GM12878 (cell line): Measurements from ENCODE around the gene PARP8. TPM values are rescaled to one million over a fixed set of nuclear protein-coding genes. Genes with fewer than 3 reads are reported as not detected.

ENCODE experiments used
- ATAC-seq: fragments of 200-7000 bp; cut with Tn5 transposase; 3 replicates; pipeline ENCODE4 v1.9.1; 2020; ENCODE audit warnings: mild to moderate bottlenecking, moderate library complexity
- BruUV-seq: library from RNA; stranded (reverse); fragments of 400-500 nt; replicated peaks from 2 replicates; lab custom pipeline; 2021; lab: Mats Ljungman, UMichigan
- CTCF ChIA-PET: fragments of 300-600 bp; sonication (Branson Sonifier 250); formaldehyde crosslinking; extraction: SDS; loops from one replicate; lab custom pipeline; 2021; ENCODE audit warnings: inconsistent platforms; lab: Yijun Ruan, JAX
- POLR2A ChIA-PET: fragments of 350-600 bp; formaldehyde crosslinking; extraction: SDS; loops from one replicate; lab custom pipeline; 2021; ENCODE audit warnings: inconsistent platforms; lab: Charles Lee
- RAD21 ChIA-PET: fragments of 300-600 bp; sonication (Branson Sonifier 250); formaldehyde crosslinking; loops from one replicate; lab custom pipeline; 2023; ENCODE audit warnings: antibody characterized with exemption; ENCODE audit not compliant: unreplicated experiment; lab: Charles Lee
- SMC1A ChIA-PET: fragments of 300-600 bp; sonication (Branson Sonifier 250); formaldehyde crosslinking; loops from one replicate; lab custom pipeline; 2023; ENCODE audit not compliant: unreplicated experiment, uncharacterized antibody; lab: Charles Lee
- DNase-seq: peaks from one replicate; pipeline ENCODE4 v3.0.0-alpha.2; 2011; ENCODE audit warnings: low read depth, low spot score
- FAIRE-seq: peaks from 3 replicates; lab custom pipeline; 2011; peaks lifted over from hg19 to GRCh38; lab: Jason Lieb, UNC
- H2AFZ ChIP-seq: 2 replicates; pipeline ENCODE4 v1.6.0; 2011; ENCODE audit warnings: low read depth, low read length, control low read depth; ENCODE audit not compliant: control insufficient read depth
- H3K27ac ChIP-seq: 2 replicates; pipeline ENCODE4 v1.5.1; 2011; ENCODE audit warnings: control low read depth; ENCODE audit not compliant: control insufficient read depth, insufficient read depth
- H3K27me3 ChIP-seq, 2 experiments: replicated peaks in 1 of 2; 2 replicates each; pipeline versions ENCODE4 v1.6.0 to v1.6.1; 2011; ENCODE audit warnings: low read length in 1 of 2; ENCODE audit not compliant: control insufficient read depth in 2 of 2, insufficient read depth in 2 of 2
- H3K36me3 ChIP-seq, 2 experiments: 2 replicates each; pipeline ENCODE4 v1.5.1; 2011; ENCODE audit warnings: low read length in 1 of 2; ENCODE audit not compliant: control insufficient read depth in 2 of 2, insufficient read depth in 2 of 2
- H3K4me1 ChIP-seq: 2 replicates; pipeline ENCODE4 v1.6.1; 2011; ENCODE audit warnings: mild to moderate bottlenecking, low read length, moderate library complexity, mixed read lengths; ENCODE audit not compliant: control insufficient read depth, insufficient read depth
- H3K4me2 ChIP-seq: 2 replicates; pipeline ENCODE4 v1.6.0; 2011; ENCODE audit warnings: control low read depth; ENCODE audit not compliant: control insufficient read depth, insufficient read depth
- H3K4me3 ChIP-seq: fragments of 200-600 bp; sonication (generic); 2 replicates; pipeline ENCODE4 v1.5.1; 2016
- H3K79me2 ChIP-seq: 2 replicates; pipeline ENCODE4 v1.6.0; 2011; ENCODE audit warnings: low read length; ENCODE audit not compliant: control insufficient read depth, insufficient read depth
- H3K9ac ChIP-seq: 2 replicates; pipeline ENCODE4 v1.8.0; 2011; ENCODE audit warnings: low read length, control low read depth, mixed read lengths; ENCODE audit not compliant: control insufficient read depth, insufficient read depth
- H3K9me3 ChIP-seq: replicated peaks from 3 replicates; pipeline ENCODE4 v1.5.1; 2011; ENCODE audit warnings: mild to moderate bottlenecking, low read length; ENCODE audit not compliant: control insufficient read depth, insufficient read depth
- H4K20me1 ChIP-seq: 2 replicates; pipeline ENCODE4 v1.6.0; 2011; ENCODE audit not compliant: control insufficient read depth, insufficient read depth
- ATF7 ChIP-seq: fragments of 450-650 bp; IDR thresholded peaks from 2 replicates; pipeline ENCODE4 v1.6.1; 2016; ENCODE audit warnings: low read depth, mild to moderate bottlenecking
- BCL3 ChIP-seq: IDR thresholded peaks from 2 replicates; pipeline ENCODE4 v1.6.1; 2011; ENCODE audit warnings: borderline replicate concordance, low read depth, mild to moderate bottlenecking, moderate library complexity, low read length; ENCODE audit not compliant: insufficient read depth, poor library complexity, severe bottlenecking
- CREB1 ChIP-seq: IDR thresholded peaks from 2 replicates; pipeline ENCODE4 v1.6.1; 2012; ENCODE audit warnings: low read depth, mild to moderate bottlenecking, inconsistent platforms
- EED ChIP-seq: sonication (generic); IDR thresholded peaks from 2 replicates; pipeline ENCODE4 v1.6.1; 2016; ENCODE audit warnings: antibody characterized with exemption, low read depth
- EGR1 ChIP-seq, 2 experiments: IDR thresholded peaks; 1 replicate in 1 of 2; 2 replicates in 1 of 2; pipeline ENCODE4 v1.6.1; 2011 to 2012; ENCODE audit warnings: low read depth in 2 of 2, low read length in 2 of 2, borderline replicate concordance in 1 of 2, mild to moderate bottlenecking in 1 of 2, moderate library complexity in 1 of 2
- KAT2A ChIP-seq: conservative IDR thresholded peaks from 2 replicates; pipeline ENCODE4 v1.6.1; 2011; ENCODE audit warnings: low read depth, low read length; ENCODE audit not compliant: control insufficient read depth
- KLF5 ChIP-seq: fragments of 450-650 bp; IDR thresholded peaks from 2 replicates; pipeline ENCODE4 v1.6.1; 2014; ENCODE audit warnings: mild to moderate bottlenecking; ENCODE audit not compliant: partially characterized antibody
- MYB ChIP-seq: fragments of 150-350 bp; IDR thresholded peaks from 2 replicates; pipeline ENCODE4 v1.6.1; 2014; ENCODE audit warnings: mild to moderate bottlenecking, low read depth, low read length, borderline replicate concordance
- MYC ChIP-seq: IDR thresholded peaks from 2 replicates; pipeline ENCODE4 v1.6.1; 2011; ENCODE audit warnings: mild to moderate bottlenecking, low read length, moderate library complexity, inconsistent platforms; ENCODE audit not compliant: insufficient read depth, insufficient replicate concordance, insufficient read length, severe bottlenecking
- NFIC ChIP-seq: IDR thresholded peaks from 2 replicates; pipeline ENCODE4 v1.6.1; 2012; ENCODE audit warnings: low read depth, mild to moderate bottlenecking, inconsistent platforms, low read length, moderate library complexity
- NFYB ChIP-seq: IDR thresholded peaks from 2 replicates; pipeline ENCODE4 v1.6.1; 2011; ENCODE audit warnings: low read depth, mild to moderate bottlenecking, low read length, improper control_type of control experiment, moderate library complexity; ENCODE audit not compliant: insufficient read depth
- NR2C2 ChIP-seq: IDR thresholded peaks from 2 replicates; pipeline ENCODE4 v1.6.1; 2011; ENCODE audit warnings: borderline replicate concordance, low read depth; ENCODE audit not compliant: control insufficient read depth, insufficient read length
- PML ChIP-seq: IDR thresholded peaks from 2 replicates; pipeline ENCODE4 v1.6.1; 2012; ENCODE audit warnings: low read length, inconsistent platforms
- POLR2A ChIP-seq: IDR thresholded peaks from 2 replicates; pipeline ENCODE4 v1.6.1; 2011; ENCODE audit warnings: low read depth, mild to moderate bottlenecking, low read length
- POLR2AphosphoS2 ChIP-seq: IDR thresholded peaks from 2 replicates; pipeline ENCODE4 v1.6.1; 2011; ENCODE audit warnings: low read depth, mild to moderate bottlenecking, low read length, improper control_type of control experiment, moderate library complexity
- RB1 ChIP-seq: fragments of 450-650 bp; formaldehyde crosslinking; IDR thresholded peaks from 2 replicates; pipeline ENCODE4 v1.6.1; 2017; ENCODE audit warnings: mild to moderate bottlenecking, borderline replicate concordance
- SIX5 ChIP-seq: IDR thresholded peaks from 2 replicates; pipeline ENCODE4 v1.6.1; 2011; ENCODE audit warnings: mild to moderate bottlenecking, low read depth, low read length, moderate library complexity; ENCODE audit not compliant: severe bottlenecking
- SUZ12 ChIP-seq: fragments of 200-600 bp; sonication (generic); IDR thresholded peaks from one replicate; pipeline ENCODE4 v1.6.1; 2018; ENCODE audit warnings: antibody characterized with exemption, mild to moderate bottlenecking; ENCODE audit not compliant: unreplicated experiment
- USF2 ChIP-seq: IDR thresholded peaks from 2 replicates; pipeline ENCODE4 v1.6.1; 2011; ENCODE audit warnings: low read depth, low read length, improper control_type of control experiment, borderline replicate concordance
- YBX1 ChIP-seq: fragments of 450-650 bp; IDR thresholded peaks from 2 replicates; pipeline ENCODE4 v1.6.1; 2016; ENCODE audit warnings: antibody characterized with exemption
- WGBS: methylation state at CpG from one replicate; pipeline ENCODE4 v1.1.6; 2016; ENCODE audit warnings: low lambda C conversion rate; ENCODE audit not compliant: insufficient replicate concordance, insufficient coverage; ENCODE audit errors: missing lambda C conversion rate; 5-methylcytosine and 5-hydroxymethylcytosine counted together
- in situ Hi-C: fragments of 300-500 bp; cut with MboI; formaldehyde crosslinking; loops from 9 replicates; pipeline ENCODE4 v1.14.3; 2018; ENCODE audit warnings: mixed read lengths
- intact Hi-C: fragments of 100-400 bp; cut with micrococcal nuclease; formaldehyde crosslinking; loops from one replicate; pipeline ENCODE4 v1.14.2; 2022; ENCODE audit not compliant: unreplicated experiment
- polyA plus RNA-seq, 11 experiments: library from polyadenylated mRNA; depleted of rRNA in 4 of 11; unstranded in 6 of 11; stranded (reverse) in 5 of 11; fragments of >200 nt; fragmentation: Nextera tagmentation in 4 of 11; fragmentation: Illumina TruSeq in 1 of 11; extraction: Ambion mirVana in 4 of 11; extraction: Trizol in 1 of 11; gene quantifications; 1 replicate in 1 of 11; 2 replicates in 10 of 11; pipeline versions ENCODE4 v1.2.1 to v1.2.3, GENCODE V29; 2011 to 2016; ENCODE audit warnings: inconsistent platforms in 2 of 11, missing spikeins in 2 of 11, low read depth in 1 of 11
- total RNA-seq, 4 experiments: library from RNA; depleted of rRNA in 3 of 4; stranded (reverse); fragments of >200 nt in 3 of 4; fragmentation: Illumina TruSeq in 1 of 4; extraction: Trizol in 1 of 4; gene quantifications; 2 replicates each; pipeline versions ENCODE4 v1.2.1 to v1.2.3, GENCODE V29; 2013 to 2021

The PARP8 gene
- total and polyA plus RNA-seq, 10 of the 15 experiments (the other 5 are each of a cell fraction or from before 2014, with no cell fraction given), result 9.1 to 65.2 (median 20.6) TPM

- TF ChIP-seq YBX1, result no peak
Observed at GRCh38 chr5:50873595-50874277, 207.3 kb downstream of the PARP8 start (continued).

- H4K20me1 ChIP-seq, result no peaks in the 10 kb centered on the region
- no peaks in the 10 kb centered on the region for H3K4me1 ChIP-seq
- SMC1A ChIA-PET, result no interaction called here
- H3K4me3 ChIP-seq, result no peak overlapping the region
- WGBS, result 25% methylated on average over 6 of the region's 6 CpGs
- no peak for FAIRE-seq
- RAD21 ChIA-PET, result no interaction called here
- H3K9me3 ChIP-seq, result no peaks in the 10 kb centered on the region
- in situ Hi-C loops (no loop called here), intact Hi-C loops (no loop called here)
- BruUV-seq, result no TSS peak
- H3K36me3 ChIP-seq, result no peaks in the 10 kb centered on the region
- no peak for DNase-seq
- CTCF ChIA-PET, result no interaction called here
- no peak overlapping the region for H3K27ac ChIP-seq
- no peak overlapping the region for H2AFZ ChIP-seq
- no peak overlapping the region for H3K9ac ChIP-seq
- POLR2A ChIA-PET, result no interaction called here
- no peak for ATAC-seq
- H3K79me2 ChIP-seq, result no peaks in the 10 kb centered on the region
- H3K27me3 ChIP-seq, result no peaks in the 10 kb centered on the region
- H3K4me2 ChIP-seq, result no peak overlapping the region
- TF ChIP-seq RB1 (no peak), BCL3 (no peak), SIX5 (no peak), CREB1 (no peak), PML (no peak), NFIC (no peak), NFYB (no peak), MYB (no peak), KLF5 (no peak), POLR2A (no peak), EGR1 (IDR thresholded peaks at IDR 0.05; ENCODE audit: borderline replicate concordance in 1 of 2, low read depth in 2 of 2, low read length in 2 of 2) (no peak), EED (no peak), MYC (no peak), POLR2AphosphoS2 (no peak), SUZ12 (no peak), USF2 (no peak), KAT2A (no peak), NR2C2 (no peak), ATF7 (no peak)
Observed at GRCh38 chr5:50874306-50875001, 208.0 kb downstream of the PARP8 start.
